Suprapubic skin (tissue), 3 donors: ENCODE results near the gene PRR3.
"Not testable (repeated sequence)": the region's sequence is repeated elsewhere in the genome, so short reads cannot be mapped to it uniquely, and the experiment has no call there.

Experiments
- CTCF ChIP-seq, 2 donors: fragments of 200-600 bp in 1 of 2; fragments of 450-650 bp in 1 of 2; sonication (generic) in 1 of 2; IDR thresholded peaks; one replicate each; pipeline ENCODE4 v1.5.1; 2016 to 2019; ENCODE audit warnings: antibody characterized with exemption in 2 of 2, mild to moderate bottlenecking in 1 of 2, moderate library complexity in 1 of 2
- POLR2AphosphoS5 ChIP-seq, 3 donors: sonication (generic); formaldehyde crosslinking; IDR thresholded peaks; one replicate each; pipeline ENCODE4 v1.6.1; 2017; ENCODE audit warnings: antibody characterized with exemption in 3 of 3

GRCh38 chr6:30521082-30521481 lies 36.0 kb upstream of the PRR3 start:
- not testable (repeated sequence) for TF ChIP-seq CTCF, POLR2AphosphoS5 (IDR thresholded peaks at IDR 0.05)
